HepG2 (cell line): Measurements from ENCODE around the gene SIGLEC6. TPM values are rescaled to one million over a fixed set of nuclear protein-coding genes. Genes with fewer than 3 reads are reported as not detected.

Experiments used
- ATAC-seq: fragments of 200-7000 bp; cut with Tn5 transposase; 3 replicates; pipeline ENCODE4 v1.9.1; 2020; ENCODE audit warnings: mild to moderate bottlenecking, moderate library complexity
- BruUV-seq: library from RNA; stranded (reverse); fragments of 400-500 nt; replicated peaks from 2 replicates; lab custom pipeline; 2021; lab: Mats Ljungman, UMichigan
- CTCF ChIA-PET: fragments of 300-600 bp; formaldehyde crosslinking; extraction: SDS; loops from one replicate; lab custom pipeline; 2021; ENCODE audit warnings: low total read pairs, inconsistent platforms, low intra/inter-chr PET ratio; lab: Yijun Ruan, JAX
- POLR2A ChIA-PET: fragments of 350-600 bp; sonication (Branson Sonifier 250); formaldehyde crosslinking; loops from one replicate; lab custom pipeline; 2020; ENCODE audit warnings: antibody characterized with exemption, inconsistent platforms; lab: Yijun Ruan, JAX
- DNase-seq: peaks from one replicate; pipeline ENCODE4 v3.0.0-alpha.2; 2015; ENCODE audit warnings: low spot score
- FAIRE-seq: peaks from 3 replicates; lab custom pipeline; 2011; peaks lifted over from hg19 to GRCh38; lab: Jason Lieb, UNC
- H2AFZ ChIP-seq: one replicate; pipeline ENCODE4 v1.6.1; 2011; ENCODE audit warnings: low read length, inconsistent platforms
- H3K27ac ChIP-seq: fragments of 300-600 bp; 3 replicates; pipeline ENCODE4 v1.8.0; 2011; ENCODE audit warnings: mixed run types, mild to moderate bottlenecking, mixed read lengths, low read length, inconsistent platforms; ENCODE audit not compliant: insufficient read depth; ENCODE audit errors: extremely low read length
- H3K27me3 ChIP-seq, 2 experiments: fragments of 200-600 bp in 1 of 2; 2 replicates in 1 of 2; 3 replicates in 1 of 2; pipeline versions ENCODE4 v1.6.0 to v1.8.0; 2011; ENCODE audit warnings: low read length in 2 of 2, mild to moderate bottlenecking in 2 of 2, moderate library complexity in 2 of 2, inconsistent platforms in 1 of 2; ENCODE audit not compliant: insufficient read depth in 2 of 2, control insufficient read depth in 1 of 2
- H3K36me3 ChIP-seq, 2 experiments: fragments of 200-600 bp in 1 of 2; replicated peaks in 1 of 2; 2 replicates in 1 of 2; 3 replicates in 1 of 2; pipeline versions ENCODE4 v1.5.1 to v1.8.0; 2011; ENCODE audit warnings: low read length in 2 of 2, inconsistent platforms in 1 of 2; ENCODE audit not compliant: insufficient read depth in 2 of 2, control insufficient read depth in 1 of 2
- H3K4me1 ChIP-seq: 2 replicates; pipeline ENCODE4 v1.5.1; 2012; ENCODE audit warnings: low read length, inconsistent platforms; ENCODE audit not compliant: insufficient read depth
- H3K4me2 ChIP-seq: 2 replicates; pipeline ENCODE4 v1.6.0; 2011; ENCODE audit warnings: low read depth, low read length, inconsistent platforms
- H3K4me3 ChIP-seq, 3 experiments: fragments of 200-600 bp in 1 of 3; sonication (generic), shearing (Covaris generic) in 1 of 3; replicated peaks in 1 of 3; 2 replicates each; pipeline ENCODE4 v1.5.1; 2011 to 2016; ENCODE audit warnings: low read length in 3 of 3, inconsistent platforms in 2 of 3, low read depth in 2 of 3, mild to moderate bottlenecking in 2 of 3, control low read depth in 1 of 3, mixed read lengths in 1 of 3; ENCODE audit not compliant: insufficient read depth in 1 of 3
- H3K79me2 ChIP-seq: one replicate; pipeline ENCODE4 v1.6.1; 2011; ENCODE audit warnings: low read length, inconsistent platforms; ENCODE audit not compliant: insufficient read depth
- H3K9ac ChIP-seq: 2 replicates; pipeline ENCODE4 v1.6.0; 2011; ENCODE audit warnings: mild to moderate bottlenecking, low read depth, low read length, inconsistent platforms; ENCODE audit not compliant: insufficient read depth
- H3K9me3 ChIP-seq: 2 replicates; pipeline ENCODE4 v1.5.1; 2012; ENCODE audit warnings: mild to moderate bottlenecking, low read length
- H4K20me1 ChIP-seq: 2 replicates; pipeline ENCODE4 v1.6.0; 2011; ENCODE audit warnings: inconsistent platforms, mild to moderate bottlenecking, low read length, moderate library complexity; ENCODE audit not compliant: insufficient read depth
- CTCF ChIP-seq: sonication (generic); formaldehyde crosslinking; IDR thresholded peaks from 2 replicates; pipeline ENCODE4 v1.5.0; 2020; ENCODE audit warnings: mild to moderate bottlenecking, missing genetic modification reagents, moderate library complexity
- HOXA7 ChIP-seq: sonication (generic); formaldehyde crosslinking; IDR thresholded peaks from 2 replicates; pipeline ENCODE4 v1.8.1; 2022; ENCODE audit warnings: mild to moderate bottlenecking, missing genetic modification reagents, moderate library complexity
- KLF12 ChIP-seq: sonication (generic); formaldehyde crosslinking; IDR thresholded peaks from 2 replicates; pipeline ENCODE4 v1.4.0; 2020; ENCODE audit warnings: missing genetic modification reagents, borderline replicate concordance
- ZNF274 ChIP-seq: sonication (generic); formaldehyde crosslinking; IDR thresholded peaks from 2 replicates; pipeline ENCODE4 v1.5.1; 2020; ENCODE audit warnings: mild to moderate bottlenecking, missing genetic modification reagents
- ZNF563 ChIP-seq: sonication (generic); formaldehyde crosslinking; IDR thresholded peaks from 2 replicates; pipeline ENCODE4 v1.8.0; 2022; ENCODE audit warnings: mild to moderate bottlenecking, moderate library complexity, missing genetic modification reagents
- WGBS: methylation state at CpG from one replicate; pipeline ENCODE4 v1.1.6; 2017; ENCODE audit warnings: low lambda C conversion rate; 5-methylcytosine and 5-hydroxymethylcytosine counted together
- in situ Hi-C: cut with HindIII; loops from 2 replicates; pipeline ENCODE4 v1.10.0; 2017; ENCODE audit warnings: low pct_unique_long_range_greater_than_20kb; ENCODE audit not compliant: extremely low pct_ligation_motif_present
- intact Hi-C: fragments of 100-400 bp; cut with micrococcal nuclease; formaldehyde crosslinking; loops from one replicate; pipeline ENCODE4 v1.10.0; 2022; ENCODE audit not compliant: unreplicated experiment
- polyA plus RNA-seq, 8 experiments: library from polyadenylated mRNA; depleted of rRNA in 3 of 8; stranded (reverse) in 7 of 8; unstranded in 1 of 8; fragments of >200 nt; fragmentation: Illumina TruSeq in 4 of 8; extraction: Trizol in 4 of 8; gene quantifications; 2 replicates each; pipeline versions ENCODE4 v1.2.1 to v1.2.3, GENCODE V29; 2011 to 2016; ENCODE audit warnings: low read depth in 4 of 8, missing spikeins in 1 of 8, mixed read lengths in 1 of 8; ENCODE audit not compliant: insufficient read depth in 1 of 8
- total RNA-seq, 5 experiments: library from RNA; depleted of rRNA; stranded (reverse); fragments of >200 nt; fragmentation: Illumina TruSeq; extraction: Trizol; gene quantifications; 2 replicates each; pipeline ENCODE4 v1.2.3, GENCODE V29; 2016; ENCODE audit warnings: low read depth in 1 of 5

The SIGLEC6 gene
- total and polyA plus RNA-seq, 2 of the 13 experiments (the other 11 are each of a cell fraction or from before 2014, with no cell fraction given), result not detected

GRCh38 chr19:51513968-51514367 lies 17.5 kb downstream of the SIGLEC6 start:
- no peaks in the 10 kb centered on the region for H3K27me3 ChIP-seq
- H3K4me3 ChIP-seq, result no peak overlapping the region
- no peaks in the 10 kb centered on the region for H3K9me3 ChIP-seq
- H3K4me1 ChIP-seq, result no peaks in the 10 kb centered on the region
- H3K36me3 ChIP-seq, result no peaks in the 10 kb centered on the region
- ATAC-seq, result no peak
- DNase-seq, result no peak
- 0% methylated on average over 2 of the region's 2 CpGs for WGBS
- intact Hi-C loops (no loop called here), in situ Hi-C loops (no loop called here)
- TF ChIP-seq KLF12, result no peak
- TF ChIP-seq ZNF274, result no peak
- no peak for TF ChIP-seq HOXA7 (CRISPR knock-in tag)
- ChIA-PET POLR2A (no interaction called here), CTCF (interaction anchor here (1.9 to 4.1 kb wide), 2 partner anchors 40 to 92 kb away, joined by 8 to 51 read pairs; no protein-coding TSS in a partner anchor)
- H4K20me1 ChIP-seq, result no peaks in the 10 kb centered on the region
- no peak overlapping the region for H3K27ac ChIP-seq
- BruUV-seq, result no TSS peak
- no peak overlapping the region for H3K9ac ChIP-seq
- no peaks in the 10 kb centered on the region for H3K79me2 ChIP-seq
- no peak overlapping the region for H2AFZ ChIP-seq
- FAIRE-seq, result no peak
- H3K4me2 ChIP-seq, result no peak overlapping the region

- H3K4me1 ChIP-seq, result no peaks in the 10 kb centered on the region
- no peak overlapping the region for H2AFZ ChIP-seq
- CTCF ChIA-PET, result interaction anchor here (0.8 kb wide), 1 partner anchor 39 kb away, joined by 3 read pairs; no protein-coding TSS in a partner anchor
- TF ChIP-seq CTCF (0 out of 2 replicates have a peak, but pooled peaks have one; percentile 15), ZNF563 (no peak)
- TF ChIP-seq, all 625 proteins: peak for 1
- Histone ChIP-seq H3K9me3 (no peaks in the 10 kb centered on the region), H3K79me2 (no peaks in the 10 kb centered on the region), H3K9ac (no peak overlapping the region), H3K27me3 (no peaks in the 10 kb centered on the region; a peak in 1 of 5 replicates), H3K27ac (no peak overlapping the region), H4K20me1 (no peaks in the 10 kb centered on the region), H3K4me3 (no peak overlapping the region), H3K4me2 (no peak overlapping the region), H3K36me3 (no peaks in the 10 kb centered on the region)
- intact Hi-C loops, result no loop called here
- BruUV-seq, result no TSS peak
- WGBS, result 1% methylated on average over 6 of the region's 6 CpGs
- in situ Hi-C loops, result no loop called here
- FAIRE-seq (no peak), DNase-seq (peak; percentile 12), ATAC-seq (no peak)
- POLR2A ChIA-PET, result no interaction called here
These were observed 20.1 kb downstream of the SIGLEC6 start for GRCh38 chr19:51511353-51511752.
